SU-DHL-6 (cell line): Measurements from ENCODE around the gene SLC5A2.

Experiments
- EZH2phosphoT487 ChIP-seq: fragments of 200-600 bp; sonication (generic), shearing (Covaris generic); conservative IDR thresholded peaks from 2 replicates; pipeline ENCODE4 v1.6.1; 2018; ENCODE audit warnings: mild to moderate bottlenecking, antibody characterized with exemption, low read length, moderate library complexity, mixed read lengths
- TF ChIP-seq, protein P1 (sequence below): fragments of 200-600 bp; sonication (generic); IDR thresholded peaks from one replicate; pipeline ENCODE4 v1.5.1; 2017; ENCODE audit warnings: antibody characterized with exemption, mild to moderate bottlenecking, low read length, moderate library complexity; ENCODE audit not compliant: insufficient read depth, poor library complexity, severe bottlenecking

DNA sequence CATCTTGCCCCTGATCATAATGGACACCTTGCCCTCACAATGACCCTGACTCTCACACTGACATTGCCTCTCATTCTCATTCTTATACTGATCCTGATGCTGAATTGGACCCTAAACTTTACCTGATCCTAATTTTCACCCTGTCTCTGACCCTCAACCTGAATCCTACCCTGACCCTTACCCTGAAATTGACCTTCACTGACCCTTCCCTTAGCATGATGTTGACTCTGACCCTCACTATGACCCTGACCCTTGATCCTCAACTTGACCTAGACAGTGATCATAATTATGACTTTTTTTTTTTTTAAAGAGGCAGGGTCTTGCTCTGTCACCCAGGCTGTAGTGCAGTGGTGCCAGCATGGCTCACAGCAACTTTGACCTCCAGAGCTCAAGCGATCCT lies 48.2 kb downstream of the SLC5A2 start:
- TF ChIP-seq, protein P1, sequence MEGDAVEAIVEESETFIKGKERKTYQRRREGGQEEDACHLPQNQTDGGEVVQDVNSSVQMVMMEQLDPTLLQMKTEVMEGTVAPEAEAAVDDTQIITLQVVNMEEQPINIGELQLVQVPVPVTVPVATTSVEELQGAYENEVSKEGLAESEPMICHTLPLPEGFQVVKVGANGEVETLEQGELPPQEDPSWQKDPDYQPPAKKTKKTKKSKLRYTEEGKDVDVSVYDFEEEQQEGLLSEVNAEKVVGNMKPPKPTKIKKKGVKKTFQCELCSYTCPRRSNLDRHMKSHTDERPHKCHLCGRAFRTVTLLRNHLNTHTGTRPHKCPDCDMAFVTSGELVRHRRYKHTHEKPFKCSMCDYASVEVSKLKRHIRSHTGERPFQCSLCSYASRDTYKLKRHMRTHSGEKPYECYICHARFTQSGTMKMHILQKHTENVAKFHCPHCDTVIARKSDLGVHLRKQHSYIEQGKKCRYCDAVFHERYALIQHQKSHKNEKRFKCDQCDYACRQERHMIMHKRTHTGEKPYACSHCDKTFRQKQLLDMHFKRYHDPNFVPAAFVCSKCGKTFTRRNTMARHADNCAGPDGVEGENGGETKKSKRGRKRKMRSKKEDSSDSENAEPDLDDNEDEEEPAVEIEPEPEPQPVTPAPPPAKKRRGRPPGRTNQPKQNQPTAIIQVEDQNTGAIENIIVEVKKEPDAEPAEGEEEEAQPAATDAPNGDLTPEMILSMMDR: no peak
- TF ChIP-seq EZH2phosphoT487: no peak
